ENCODE results near the gene JUN.

JUN gene

GRCh38 chr1:58732087-58732775 lies 51.6 kb downstream of the JUN start:
- no peak for TF ChIP-seq CTCF (conservative IDR thresholded peaks at IDR 0.05; ENCODE audit: low read length)
- DNase-seq (ENCODE audit: low read depth): peak; percentile 30
- no peak overlapping the region for H3K4me3 ChIP-seq (ENCODE audit: low read length)
